ENCODE results near the gene KCNH1. TPM values are rescaled to one million over a fixed set of nuclear protein-coding genes. Genes with fewer than 3 reads are reported as not detected.
A peak's percentile ranks its signal among the peaks of the same experiment; 100 is the strongest.

Gene KCNH1
- total RNA-seq, 1 donor from 2014 or later = 0.21 TPM

DNA sequence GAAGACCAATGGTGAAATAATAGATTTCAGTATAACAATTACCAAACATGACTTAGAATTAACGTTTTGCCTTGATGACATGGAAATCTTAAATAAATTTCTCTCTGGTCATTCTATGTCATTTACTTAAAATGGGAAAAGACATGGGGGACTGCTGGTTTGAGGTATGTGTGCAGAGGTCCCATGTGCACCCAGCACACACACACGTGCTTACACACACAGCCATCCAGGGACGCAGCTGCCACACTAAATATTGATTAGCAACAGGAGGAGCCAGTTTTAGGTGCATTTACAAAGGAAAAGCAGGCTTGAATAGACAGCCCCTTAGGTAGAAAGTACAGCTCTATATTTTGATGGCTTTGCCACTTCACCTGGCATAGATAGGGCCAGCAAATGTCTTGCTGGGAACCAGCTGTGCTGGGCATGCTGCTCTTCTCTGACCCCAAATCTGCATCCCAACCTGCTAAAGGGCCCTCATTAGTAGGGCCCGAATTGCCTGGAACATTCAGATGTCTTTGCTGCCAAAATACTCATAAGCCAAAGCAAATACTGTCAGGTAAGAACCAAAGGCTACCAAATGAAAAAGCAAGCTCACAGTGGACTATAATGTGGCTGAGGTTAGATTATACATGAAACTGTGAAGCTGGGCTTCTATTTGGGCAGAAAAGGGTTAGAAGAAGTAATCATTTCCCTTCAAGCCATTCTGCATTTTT, 405.4 kb downstream of the KCNH1 start:
- no peak for DNase-seq (ENCODE audit: low read depth, low spot score)
- Mint-ChIP-seq H3K27me3 (ENCODE audit: low read depth) (peaks cover 25% of the 10 kb centered on the region), H3K4me1 (peaks cover 3% of the 10 kb centered on the region), H3K36me3 (ENCODE audit: low read depth) (no peaks in the 10 kb centered on the region), H3K9me3 (no peaks in the 10 kb centered on the region), H3K4me3 (no peak overlapping the region), H3K27ac (ENCODE audit: unreplicated experiment) (no peak overlapping the region)
- TF ChIP-seq, protein P1, sequence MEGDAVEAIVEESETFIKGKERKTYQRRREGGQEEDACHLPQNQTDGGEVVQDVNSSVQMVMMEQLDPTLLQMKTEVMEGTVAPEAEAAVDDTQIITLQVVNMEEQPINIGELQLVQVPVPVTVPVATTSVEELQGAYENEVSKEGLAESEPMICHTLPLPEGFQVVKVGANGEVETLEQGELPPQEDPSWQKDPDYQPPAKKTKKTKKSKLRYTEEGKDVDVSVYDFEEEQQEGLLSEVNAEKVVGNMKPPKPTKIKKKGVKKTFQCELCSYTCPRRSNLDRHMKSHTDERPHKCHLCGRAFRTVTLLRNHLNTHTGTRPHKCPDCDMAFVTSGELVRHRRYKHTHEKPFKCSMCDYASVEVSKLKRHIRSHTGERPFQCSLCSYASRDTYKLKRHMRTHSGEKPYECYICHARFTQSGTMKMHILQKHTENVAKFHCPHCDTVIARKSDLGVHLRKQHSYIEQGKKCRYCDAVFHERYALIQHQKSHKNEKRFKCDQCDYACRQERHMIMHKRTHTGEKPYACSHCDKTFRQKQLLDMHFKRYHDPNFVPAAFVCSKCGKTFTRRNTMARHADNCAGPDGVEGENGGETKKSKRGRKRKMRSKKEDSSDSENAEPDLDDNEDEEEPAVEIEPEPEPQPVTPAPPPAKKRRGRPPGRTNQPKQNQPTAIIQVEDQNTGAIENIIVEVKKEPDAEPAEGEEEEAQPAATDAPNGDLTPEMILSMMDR (conservative IDR thresholded peaks at IDR 0.05) = no peak

GRCh38 chr1:210727709-210728108, 406.2 kb downstream of the KCNH1 start:
- no peak overlapping the region for H3K27ac Mint-ChIP-seq (ENCODE audit: unreplicated experiment)
- H3K36me3 Mint-ChIP-seq (ENCODE audit: low read depth) = no peaks in the 10 kb centered on the region

DNA sequence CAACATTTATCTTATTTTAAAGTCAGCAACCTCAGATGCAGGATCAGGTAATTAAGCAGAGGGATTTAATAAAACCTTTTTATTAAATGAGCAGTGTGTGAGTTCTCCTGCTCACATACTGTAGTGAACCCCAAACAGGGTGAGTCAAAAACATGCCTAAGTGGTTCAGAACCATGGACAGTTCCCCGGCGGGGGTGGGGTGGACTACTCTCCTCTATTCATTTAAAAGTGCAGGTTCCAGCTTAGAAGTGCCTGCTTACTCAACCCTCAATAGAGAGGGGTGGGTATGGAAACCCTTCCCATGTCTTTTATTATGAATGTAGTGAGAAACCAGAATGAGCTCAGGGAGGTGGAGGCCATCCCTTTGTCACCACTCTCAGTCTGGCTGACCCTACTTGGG, 407.3 kb downstream of the KCNH1 start:
- Mint-ChIP-seq H3K9me3 (no peaks in the 10 kb centered on the region), H3K27ac (ENCODE audit: unreplicated experiment) (no peak overlapping the region), H3K36me3 (ENCODE audit: low read depth) (no peaks in the 10 kb centered on the region), H3K4me3 (no peak overlapping the region), H3K4me1 (peaks cover 3% of the 10 kb centered on the region), H3K27me3 (ENCODE audit: low read depth) (peaks cover 24% of the 10 kb centered on the region)
- TF ChIP-seq, protein P1 (conservative IDR thresholded peaks at IDR 0.05) = no peak
- DNase-seq (ENCODE audit: low read depth, low spot score) = peak; percentile 44

More at GRCh38 chr1:210727709-210728108, 406.2 kb downstream of the KCNH1 start:
- TF ChIP-seq, protein P1 (conservative IDR thresholded peaks at IDR 0.05) = no peak
- H3K4me3 Mint-ChIP-seq = no peak overlapping the region
- no peak for DNase-seq (ENCODE audit: low read depth, low spot score)
- peaks cover 3% of the 10 kb centered on the region for H3K4me1 Mint-ChIP-seq
- H3K27me3 Mint-ChIP-seq (ENCODE audit: low read depth) = peaks cover 24% of the 10 kb centered on the region
- H3K9me3 Mint-ChIP-seq = no peaks in the 10 kb centered on the region

- Mint-ChIP-seq H3K4me1 (peaks cover 3% of the 10 kb centered on the region), H3K27me3 (ENCODE audit: low read depth) (peaks cover 24% of the 10 kb centered on the region)
Observed at GRCh38 chr1:210724768-210725167, 409.2 kb downstream of the KCNH1 start.

GRCh38 chr1:210723646-210724045, 410.3 kb downstream of the KCNH1 start:
- Mint-ChIP-seq H3K4me3 (no peak overlapping the region), H3K4me1 (peaks cover 3% of the 10 kb centered on the region), H3K36me3 (ENCODE audit: low read depth) (no peaks in the 10 kb centered on the region), H3K27ac (ENCODE audit: unreplicated experiment) (no peak overlapping the region), H3K9me3 (no peaks in the 10 kb centered on the region), H3K27me3 (ENCODE audit: low read depth) (peaks cover 18% of the 10 kb centered on the region)
- TF ChIP-seq, protein P1 (conservative IDR thresholded peaks at IDR 0.05) = no peak
- no peak for DNase-seq (ENCODE audit: low read depth, low spot score)

More at GRCh38 chr1:210724768-210725167, 409.2 kb downstream of the KCNH1 start:
- DNase-seq (ENCODE audit: low read depth, low spot score) = no peak
- Mint-ChIP-seq H3K9me3 (no peaks in the 10 kb centered on the region), H3K27ac (ENCODE audit: unreplicated experiment) (no peak overlapping the region), H3K4me3 (no peak overlapping the region), H3K36me3 (ENCODE audit: low read depth) (no peaks in the 10 kb centered on the region)
- TF ChIP-seq, protein P1 (conservative IDR thresholded peaks at IDR 0.05) = no peak

Measured in neural crest cell (in vitro differentiated cells).